C4-2B (cell line): ENCODE data around the gene FGGY.
"Not testable (repeated sequence)": the region's sequence is repeated elsewhere in the genome, so short reads cannot be mapped to it uniquely, and the experiment has no call there.

Source experiments
- H3K27ac ChIP-seq: fragments of 450-650 bp; 2 replicates; pipeline ENCODE4 v1.5.1; 2017
- CTCF ChIP-seq: fragments of 450-650 bp; conservative IDR thresholded peaks from 2 replicates; pipeline ENCODE4 v1.5.1; 2017; ENCODE audit warnings: mild to moderate bottlenecking
- ZFX ChIP-seq: fragments of 450-650 bp; IDR thresholded peaks from 2 replicates; pipeline ENCODE4 v1.6.1; 2017

FGGY gene

DNA sequence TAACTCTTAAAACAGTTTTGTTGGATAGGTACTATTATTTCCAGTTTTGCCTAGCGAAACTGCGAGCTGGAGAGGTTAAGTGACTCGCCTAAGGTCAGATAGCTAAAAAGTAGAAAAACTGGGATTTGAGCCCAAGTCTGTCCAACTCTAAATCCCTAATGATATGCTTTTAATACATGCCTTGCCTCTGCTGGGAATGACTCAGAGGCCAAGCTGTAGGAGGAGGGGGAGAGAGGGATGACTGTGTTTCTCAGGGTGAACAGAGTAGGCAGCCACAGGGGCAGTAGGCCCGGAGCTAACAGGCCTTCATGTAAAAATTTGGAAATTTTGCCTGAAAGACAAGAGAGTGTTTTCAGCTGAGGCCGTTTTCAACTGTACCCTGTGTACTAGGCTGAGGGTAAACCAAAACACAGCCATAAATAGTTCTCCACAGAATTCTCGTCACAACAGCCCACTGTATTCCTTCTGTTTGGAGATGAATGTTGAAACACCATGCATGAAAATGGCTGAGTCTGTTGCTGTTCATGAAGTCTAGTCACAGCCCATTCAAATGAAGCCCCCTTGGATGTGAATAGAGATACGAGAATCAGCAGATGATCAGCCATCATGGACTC, 410.4 kb downstream of the FGGY start:
- TF ChIP-seq CTCF (no peak), ZFX (no peak)
- no peak overlapping the region for H3K27ac ChIP-seq

GRCh38 chr1:59709333-59709732, 412.4 kb downstream of the FGGY start:
- no peak overlapping the region for H3K27ac ChIP-seq
- TF ChIP-seq CTCF, result no peak
- no peak for TF ChIP-seq ZFX

- not testable (repeated sequence) for H3K27ac ChIP-seq
Observed at GRCh38 chr1:59710920-59711319, 414.0 kb downstream of the FGGY start.

DNA sequence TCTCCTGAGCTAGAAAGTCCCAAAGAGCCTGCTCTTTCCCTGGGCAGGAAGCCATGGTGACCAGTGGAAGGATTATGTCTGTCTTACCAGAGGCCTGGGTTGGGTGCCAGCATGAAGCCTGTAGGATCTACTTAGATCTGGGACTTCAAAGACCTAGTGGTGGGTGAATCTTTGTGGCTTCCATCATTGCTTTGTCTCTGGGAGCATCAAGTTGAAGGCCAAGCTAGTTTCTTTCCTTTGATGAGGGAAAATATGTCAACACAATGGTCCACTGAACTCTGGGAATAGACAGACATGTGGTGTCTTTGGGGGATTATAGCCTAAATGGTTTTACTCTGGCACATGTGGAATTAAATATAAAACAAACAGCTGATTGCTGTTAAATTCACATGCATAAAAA, 417.3 kb downstream of the FGGY start:
- TF ChIP-seq CTCF (no peak), ZFX (no peak)
- H3K27ac ChIP-seq, result no peak overlapping the region

- no peak overlapping the region for H3K27ac ChIP-seq
- TF ChIP-seq ZFX, result no peak
- no peak for TF ChIP-seq CTCF
Observed at GRCh38 chr1:59714966-59715365, 418.1 kb downstream of the FGGY start.

GRCh38 chr1:59716832-59717231, 419.9 kb downstream of the FGGY start:
- TF ChIP-seq CTCF, result no peak
- no peak for TF ChIP-seq ZFX
- H3K27ac ChIP-seq, result no peak overlapping the region

DNA sequence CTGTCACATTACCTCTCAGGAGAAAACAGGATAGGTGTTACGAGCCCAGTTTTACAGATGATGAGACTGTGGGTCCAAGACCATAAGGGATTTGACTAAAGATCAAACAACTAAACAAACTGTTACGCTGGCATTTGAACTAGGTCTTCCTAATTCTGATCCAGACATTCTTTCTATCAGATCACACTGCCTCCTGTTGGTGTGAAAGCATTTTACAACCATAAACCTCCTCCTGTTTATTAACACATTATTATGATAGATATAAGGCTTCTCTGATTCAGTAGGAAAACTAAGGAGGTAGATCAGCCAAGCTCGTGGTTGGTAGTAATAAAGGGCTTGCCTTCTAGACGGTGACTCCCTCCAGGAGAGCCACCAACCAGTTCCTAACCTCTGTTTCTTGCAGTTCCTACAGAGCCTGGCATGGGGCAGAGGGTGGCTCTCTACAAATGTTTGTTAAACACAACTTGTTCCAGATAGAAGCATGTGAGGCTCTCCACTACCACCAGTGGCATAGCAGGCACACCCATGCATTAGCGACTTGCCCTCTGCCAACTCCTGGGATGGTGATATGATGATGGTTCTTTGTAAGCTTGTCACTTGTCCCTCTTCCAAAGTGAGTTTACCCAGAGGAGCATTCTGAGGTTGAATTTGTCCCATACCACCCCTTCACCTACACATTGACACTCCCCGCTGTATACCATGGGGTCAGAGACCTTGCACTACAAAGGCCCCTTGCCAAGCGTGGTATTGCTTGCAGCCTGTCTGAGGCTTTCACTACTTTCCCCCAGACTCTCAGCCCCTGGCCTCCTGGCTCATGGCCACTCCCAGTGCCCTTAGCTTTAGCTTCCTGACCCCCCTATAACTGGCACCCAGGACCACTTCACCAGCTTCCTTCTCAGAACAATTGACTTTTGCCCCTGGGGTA, 421.4 kb downstream of the FGGY start:
- TF ChIP-seq CTCF (peak; percentile 70), ZFX (no peak)
- H3K27ac ChIP-seq, result no peak overlapping the region
